ENCODE data around the gene RAD51B.

DNA sequence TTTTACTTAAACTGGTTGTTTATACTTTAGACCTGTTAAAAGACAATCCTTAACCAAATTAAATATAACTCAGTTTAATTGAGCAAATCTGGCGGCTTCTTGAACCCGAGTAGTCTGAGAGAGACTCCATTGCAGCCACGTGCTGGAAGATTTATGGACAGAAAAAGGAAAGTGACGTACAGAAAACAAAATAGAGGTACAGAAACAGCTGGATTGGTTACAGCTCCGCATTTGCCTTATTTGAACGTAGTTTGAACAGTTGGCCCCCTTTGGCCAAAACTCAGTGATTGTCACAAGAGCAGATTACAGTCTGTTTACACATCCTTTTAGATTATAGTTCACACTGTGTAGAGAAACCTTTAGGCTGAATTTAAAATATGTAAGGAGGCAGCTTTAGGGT is 155.9 kb downstream of the RAD51B start:
- TF ChIP-seq RAD51 (IDR thresholded peaks at IDR 0.05; ENCODE audit: borderline replicate concordance, low read depth) (no peak), ETV1 (tag; conservative IDR thresholded peaks at IDR 0.05; ENCODE audit: low read depth) (no peak)

Measured in K562 (cell line).